DND-41 (cell line): ENCODE results near the gene ASB13.

Experiments used
- CTCF ChIP-seq: IDR thresholded peaks from 2 replicates; pipeline ENCODE4 v1.5.1; 2012; ENCODE audit warnings: borderline replicate concordance, low read length, moderate library complexity, mild to moderate bottlenecking; ENCODE audit not compliant: poor library complexity, severe bottlenecking; ENCODE audit errors: extremely low read depth
- EZH2 ChIP-seq: IDR thresholded peaks from 3 replicates; pipeline ENCODE4 v1.6.1; 2012; ENCODE audit warnings: borderline replicate concordance, low read depth, mild to moderate bottlenecking, moderate library complexity, low read length, inconsistent platforms; ENCODE audit not compliant: severe bottlenecking

DNA sequence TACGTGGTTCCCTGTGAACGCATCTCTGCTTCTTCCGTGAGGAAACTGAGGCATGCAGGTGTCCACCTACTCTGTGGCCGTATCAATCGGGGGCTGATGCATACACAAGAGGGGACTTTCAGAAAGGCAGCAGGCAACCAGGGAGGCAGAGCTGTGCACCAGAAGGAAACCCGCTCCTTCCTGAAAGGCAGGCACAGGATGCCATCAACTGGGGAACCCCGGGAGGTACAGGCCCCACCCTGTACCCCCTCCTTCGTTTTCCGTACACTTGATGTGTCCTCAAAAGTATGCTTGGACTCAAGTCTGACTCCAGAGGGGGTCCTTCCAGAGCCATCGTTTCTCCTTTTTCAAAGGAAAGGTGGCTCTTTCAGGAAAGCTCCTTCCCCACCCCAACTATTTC is 59.5 kb downstream of the ASB13 start:
- no peak for TF ChIP-seq CTCF
- no peak for TF ChIP-seq EZH2
